ENCODE measurements around the gene UBXN6.

Gene UBXN6

GRCh38 chr19:4493929-4494690 lies 36.5 kb upstream of the UBXN6 start:
- no peak for DNase-seq (ENCODE audit: low read depth)

GRCh38 chr19:4493104-4493928 lies 35.7 kb upstream of the UBXN6 start:
- no peak for DNase-seq (ENCODE audit: low read depth)

GRCh38 chr19:4492337-4493103 lies 34.9 kb upstream of the UBXN6 start:
- no peak for DNase-seq (ENCODE audit: low read depth)

DNA sequence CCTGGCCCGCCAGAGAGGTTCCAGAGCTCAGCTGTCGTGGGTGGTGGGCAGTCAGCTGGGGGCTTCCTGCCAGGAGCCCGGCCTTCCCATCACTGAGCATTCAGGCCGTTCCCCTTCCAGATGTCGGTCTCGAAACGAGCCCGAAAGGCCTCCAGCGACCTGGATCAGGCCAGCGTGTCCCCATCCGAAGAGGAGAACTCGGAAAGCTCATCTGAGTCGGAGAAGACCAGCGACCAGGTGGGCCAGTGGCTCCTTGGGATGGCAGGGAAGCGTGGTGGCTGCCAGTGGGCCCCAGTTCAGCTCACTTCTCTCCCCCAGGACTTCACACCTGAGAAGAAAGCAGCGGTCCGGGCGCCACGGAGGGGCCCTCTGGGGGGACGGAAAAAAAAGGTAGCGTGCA lies 33.9 kb upstream of the UBXN6 start:
- DNase-seq (ENCODE audit: low read depth): no peak

GRCh38 chr19:4488496-4488895 lies 30.9 kb upstream of the UBXN6 start:
- DNase-seq (ENCODE audit: low read depth): no peak

DNA sequence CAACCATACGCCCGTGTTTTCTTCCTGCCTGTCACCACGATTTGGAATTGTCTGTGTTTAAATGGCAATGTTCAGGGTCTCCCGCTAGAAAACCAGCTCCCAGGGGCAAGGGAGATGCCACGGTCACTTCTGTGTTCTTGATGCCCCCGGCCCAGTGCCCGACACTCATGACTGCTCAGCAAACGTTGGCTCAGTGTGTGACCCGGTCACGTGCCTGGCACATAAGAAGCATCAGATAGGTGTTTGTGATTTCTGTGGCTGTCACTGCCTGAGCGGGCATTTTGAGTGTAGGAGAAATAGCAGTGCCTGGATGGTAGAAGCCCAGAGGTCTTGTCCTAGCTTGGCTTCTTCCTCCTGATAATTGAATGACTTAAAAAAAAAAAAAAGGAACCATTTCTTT lies 30.0 kb upstream of the UBXN6 start:
- no peak for DNase-seq (ENCODE audit: low read depth)

GRCh38 chr19:4483385-4483784 lies 25.8 kb upstream of the UBXN6 start:
- DNase-seq (ENCODE audit: low read depth): no peak

GRCh38 chr19:4482721-4483364 lies 25.2 kb upstream of the UBXN6 start:
- DNase-seq (ENCODE audit: low read depth): no peak

DNA sequence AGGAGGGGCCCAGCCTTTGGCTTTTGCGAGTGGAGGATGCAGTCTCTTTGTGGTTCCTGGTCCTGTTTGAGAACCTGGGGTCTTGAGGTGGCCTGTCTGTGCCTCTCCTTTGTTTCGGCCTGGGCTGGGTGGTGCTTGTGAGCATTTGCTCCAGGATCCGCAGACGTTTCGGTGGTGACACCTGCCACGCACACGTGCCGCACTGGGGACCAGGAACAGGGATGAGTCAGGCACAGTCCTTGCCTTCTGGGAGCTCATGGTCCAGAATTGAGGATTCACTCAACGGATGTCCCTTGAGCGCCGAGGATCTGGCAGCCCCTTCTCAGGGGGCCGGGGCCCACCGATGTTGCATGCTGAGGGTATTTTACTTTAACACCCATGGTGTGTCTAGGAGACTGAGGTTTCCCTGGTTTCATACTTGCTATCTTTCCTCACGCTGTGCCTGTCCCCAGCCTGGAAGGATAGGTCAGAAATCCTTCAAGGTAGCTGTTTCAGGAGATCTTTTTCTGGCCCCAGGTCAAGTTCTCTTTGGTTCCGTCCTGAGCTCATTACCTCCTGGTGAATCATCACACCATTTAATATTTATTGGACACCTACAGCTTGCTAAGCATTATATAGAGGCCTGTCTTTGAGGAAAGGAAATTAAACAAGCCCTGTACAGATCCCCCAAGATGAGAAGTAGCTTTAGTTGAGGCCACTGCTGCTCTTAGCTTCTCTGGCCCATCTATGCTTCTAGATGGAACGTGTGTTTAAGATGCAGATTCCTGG lies 19.6 kb upstream of the UBXN6 start:
- no peak for DNase-seq (ENCODE audit: low read depth)

DNA sequence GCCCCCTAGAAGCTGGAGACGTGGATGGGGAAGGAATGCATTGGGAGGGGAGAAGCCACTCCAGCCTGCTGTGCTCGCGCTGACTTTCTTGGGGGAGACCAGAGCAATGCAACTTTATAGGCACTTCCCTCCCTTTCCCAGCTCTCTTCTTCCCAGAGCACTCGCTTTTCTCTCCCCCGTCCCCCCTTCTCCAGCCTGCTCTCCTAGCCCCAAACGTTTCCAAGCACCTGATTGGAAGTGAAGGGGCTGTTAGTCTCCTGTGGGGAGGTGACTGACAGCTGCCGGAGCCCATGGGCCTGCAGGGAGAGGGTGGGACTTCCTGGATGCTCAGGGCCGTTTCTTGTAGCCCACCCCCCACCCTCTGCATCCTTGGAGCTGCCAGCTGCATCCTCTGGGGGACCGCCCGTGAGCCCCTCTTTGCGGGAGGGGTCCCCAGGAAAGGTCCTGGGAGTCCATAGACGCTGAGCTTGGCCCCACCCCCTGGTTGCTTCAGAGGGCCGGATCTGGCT lies 17.0 kb upstream of the UBXN6 start:
- DNase-seq (ENCODE audit: low read depth): no peak

DNA sequence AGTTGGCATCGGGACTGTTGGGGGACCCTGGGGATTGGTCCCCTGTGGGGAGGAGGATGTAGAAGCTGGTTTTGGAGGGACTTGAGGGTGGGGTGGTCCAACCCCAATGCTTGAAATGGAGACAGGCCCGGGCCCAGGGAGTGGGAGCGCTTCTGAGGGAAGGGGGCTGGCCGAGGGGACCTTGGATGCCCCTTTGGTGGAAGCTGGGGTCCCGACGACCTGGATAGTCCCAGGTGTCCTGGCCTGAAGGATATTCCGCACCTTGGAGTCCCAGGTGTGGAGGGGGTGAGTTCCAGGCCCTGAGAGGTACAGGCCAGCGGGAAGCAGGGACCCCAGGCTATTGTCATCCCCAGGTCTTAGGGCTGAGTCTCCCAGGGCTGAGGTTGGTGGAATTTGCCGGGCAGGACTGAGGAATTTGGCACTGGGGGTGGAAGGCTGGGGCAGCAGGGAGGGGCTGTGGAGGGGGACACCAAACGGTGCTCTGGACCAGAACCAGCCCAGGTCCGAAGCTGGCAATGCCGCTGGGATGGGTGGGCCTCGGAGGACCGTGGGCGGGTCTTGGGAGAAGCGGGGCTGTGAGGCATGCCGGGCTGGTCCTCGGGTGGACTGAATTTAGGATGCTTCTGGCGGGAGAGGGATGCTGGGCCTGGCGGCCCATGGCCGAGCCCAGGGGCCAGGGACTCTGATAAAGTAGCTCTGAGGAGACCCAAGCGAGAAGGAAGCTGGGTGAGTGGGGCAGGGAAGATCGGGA lies 16.3 kb upstream of the UBXN6 start:
- no peak for DNase-seq (ENCODE audit: low read depth)

DNA sequence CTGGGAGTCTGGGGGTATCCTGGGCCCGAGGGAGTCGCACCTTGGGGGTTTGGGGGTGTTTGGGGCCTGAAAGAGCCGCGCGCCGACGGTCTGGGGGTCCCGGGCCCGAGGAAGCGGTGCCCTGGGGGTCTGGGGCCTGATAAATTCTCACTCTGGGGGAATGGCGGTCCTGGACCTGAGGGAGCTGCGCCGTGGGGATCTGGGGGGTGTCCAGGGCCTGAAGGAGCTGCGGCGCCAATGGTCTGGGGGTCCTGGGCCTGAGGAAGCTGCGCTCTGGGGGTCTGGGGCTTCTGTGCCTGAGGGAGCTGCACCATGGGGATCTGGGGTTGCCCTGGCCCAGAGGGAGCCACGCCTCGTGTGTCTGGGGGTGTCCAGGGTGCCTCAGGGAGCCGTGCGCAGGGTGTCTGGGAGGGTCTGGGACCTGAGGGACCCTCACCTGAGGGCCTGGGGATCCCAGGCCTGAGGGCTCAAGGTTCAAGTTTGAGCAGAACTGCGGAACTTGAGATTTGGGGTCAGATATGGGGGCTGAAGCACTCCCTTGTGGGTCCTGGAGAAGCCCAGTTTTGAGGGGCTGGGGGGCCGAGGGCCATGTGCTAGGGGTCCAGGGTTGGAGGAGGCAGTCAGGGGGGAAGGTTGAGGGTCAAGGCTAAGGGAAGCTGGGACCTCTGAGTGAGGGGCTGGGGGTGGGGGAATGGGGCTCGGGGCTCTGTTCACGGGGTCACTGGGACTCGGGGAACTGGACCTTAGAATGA lies 15.6 kb upstream of the UBXN6 start:
- DNase-seq (ENCODE audit: low read depth): no peak

DNA sequence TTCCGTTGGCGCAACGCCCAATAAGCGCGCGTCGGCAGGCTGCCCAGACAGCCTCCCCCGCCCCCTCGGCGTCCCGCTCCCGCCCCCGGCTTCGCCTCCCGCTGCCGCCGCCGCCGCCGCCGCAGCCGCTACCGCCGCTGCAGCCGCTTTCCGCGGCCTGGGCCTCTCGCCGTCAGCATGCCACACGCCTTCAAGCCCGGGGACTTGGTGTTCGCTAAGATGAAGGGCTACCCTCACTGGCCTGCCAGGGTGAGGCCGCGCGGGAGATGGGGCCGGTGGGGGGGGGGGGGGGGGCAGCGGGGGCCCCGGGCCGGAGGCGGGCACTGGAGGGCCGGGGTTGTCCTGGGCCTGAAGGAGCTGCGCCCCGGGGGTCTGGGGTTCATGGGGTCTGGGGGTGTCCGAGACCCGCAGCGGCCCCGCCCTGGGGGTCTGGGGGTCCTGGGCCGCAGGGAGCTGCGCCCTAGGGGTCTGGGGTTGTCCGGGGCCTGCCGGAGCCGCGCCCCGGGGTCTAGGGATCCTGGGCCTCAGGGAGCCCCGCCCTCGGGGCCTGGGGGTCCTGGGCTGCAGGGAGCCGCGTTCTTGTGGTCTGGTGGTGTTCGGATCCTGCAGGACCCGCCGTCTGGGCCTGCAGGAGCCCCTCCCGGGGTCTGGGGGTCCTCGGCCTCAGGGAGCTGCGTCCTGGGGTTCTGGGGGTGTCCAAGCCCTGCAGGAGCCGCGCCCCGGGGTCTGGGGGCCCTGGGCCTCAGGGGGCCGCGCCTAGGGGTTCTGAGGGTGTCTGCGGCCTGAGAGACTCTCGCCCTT lies 14.8 kb upstream of the UBXN6 start, which contains the start of gene HDGFL2:
HDGFL2 (plus strand) TSS at position 124 of the 801 bp plus-strand sequence; CDS start at position 178, 54 bp downstream.
- DNase-seq (ENCODE audit: low read depth): no peak

GRCh38 chr19:4471403-4472173 lies 14.0 kb upstream of the UBXN6 start:
- DNase-seq (ENCODE audit: low read depth): peak; percentile 93

GRCh38 chr19:4467835-4468234 lies 10.2 kb upstream of the UBXN6 start:
- DNase-seq (ENCODE audit: low read depth): no peak

DNA sequence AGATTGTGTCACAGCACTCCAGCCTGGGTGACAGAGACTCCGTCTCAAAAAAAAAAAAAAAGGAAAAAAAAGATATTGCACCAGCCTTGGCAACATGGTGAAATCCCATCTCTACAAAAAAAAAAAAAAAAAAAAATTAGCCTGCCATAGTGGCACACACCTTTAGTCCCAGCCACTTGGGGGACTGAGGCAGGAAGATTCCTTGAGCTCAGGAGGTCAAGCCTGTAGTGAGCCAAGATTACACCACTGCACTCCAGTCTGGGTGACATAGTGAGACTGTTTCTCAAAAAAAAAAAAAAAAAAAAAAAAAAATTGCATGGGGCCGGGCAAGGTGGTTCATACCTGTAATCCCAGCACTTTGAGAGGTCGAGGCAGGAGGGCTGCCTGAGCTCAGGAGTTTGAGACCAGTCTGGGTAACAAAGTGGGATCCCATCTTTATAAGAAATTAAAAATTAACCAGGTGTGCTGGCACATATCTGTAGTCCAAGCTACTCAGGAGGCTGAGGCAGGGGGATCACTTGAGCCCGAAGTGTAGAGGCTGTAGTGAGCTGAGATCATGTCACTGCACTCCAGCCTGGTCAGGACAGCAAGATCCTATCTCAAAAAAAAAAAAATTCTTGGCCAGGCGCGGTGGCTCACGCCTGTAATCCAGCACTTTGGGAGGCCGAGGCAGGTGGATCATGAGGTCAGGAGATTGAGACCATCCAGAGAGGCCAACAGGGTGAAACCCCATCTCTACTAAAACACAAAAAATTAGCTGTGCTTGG lies 7.4 kb upstream of the UBXN6 start:
- DNase-seq (ENCODE audit: low read depth): no peak
